HG03520 (cell line): ENCODE results near the gene TMEFF1.
"Not testable (repeated sequence)": the region's sequence is repeated elsewhere in the genome, so short reads cannot be mapped to it uniquely, and the experiment has no call there.

Experiments
- ATAC-seq: cut with Tn5 transposase; IDR thresholded peaks from one replicate; pipeline ENCODE4 v1.9.1; 2021; ENCODE audit warnings: mild to moderate bottlenecking, moderate library complexity; ENCODE audit not compliant: unreplicated experiment

Gene TMEFF1

GRCh38 chr9:100472788-100473275 is at the start of gene TMEFF1:
Gene TMEFF1, plus strand, starts transcription at chr9:100473149. Its CDS starts 396 bp downstream, at chr9:100473545.
- peak; percentile 40 for ATAC-seq

DNA sequence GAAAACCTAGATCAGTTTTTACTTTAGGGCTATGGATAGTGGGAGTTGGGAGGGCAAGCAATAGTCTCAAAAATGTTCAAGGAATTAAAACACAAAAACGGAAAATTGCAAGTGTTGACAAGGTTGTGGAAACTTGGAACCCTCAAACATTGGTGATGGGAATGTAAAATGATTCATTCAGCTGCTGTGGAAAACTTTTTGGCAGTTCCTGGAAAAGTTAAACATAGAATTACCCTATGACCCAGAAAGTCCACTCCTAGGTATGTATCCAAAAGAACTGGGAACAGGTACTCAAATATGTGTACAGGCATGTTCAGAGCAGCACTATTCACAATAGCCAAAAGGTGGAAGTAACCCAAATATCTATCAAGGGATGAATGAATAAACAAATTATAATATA is 47.2 kb upstream of the TMEFF1 start:
- no peak for ATAC-seq

GRCh38 chr9:100426189-100426529 is 46.8 kb upstream of the TMEFF1 start:
- no peak for ATAC-seq

DNA sequence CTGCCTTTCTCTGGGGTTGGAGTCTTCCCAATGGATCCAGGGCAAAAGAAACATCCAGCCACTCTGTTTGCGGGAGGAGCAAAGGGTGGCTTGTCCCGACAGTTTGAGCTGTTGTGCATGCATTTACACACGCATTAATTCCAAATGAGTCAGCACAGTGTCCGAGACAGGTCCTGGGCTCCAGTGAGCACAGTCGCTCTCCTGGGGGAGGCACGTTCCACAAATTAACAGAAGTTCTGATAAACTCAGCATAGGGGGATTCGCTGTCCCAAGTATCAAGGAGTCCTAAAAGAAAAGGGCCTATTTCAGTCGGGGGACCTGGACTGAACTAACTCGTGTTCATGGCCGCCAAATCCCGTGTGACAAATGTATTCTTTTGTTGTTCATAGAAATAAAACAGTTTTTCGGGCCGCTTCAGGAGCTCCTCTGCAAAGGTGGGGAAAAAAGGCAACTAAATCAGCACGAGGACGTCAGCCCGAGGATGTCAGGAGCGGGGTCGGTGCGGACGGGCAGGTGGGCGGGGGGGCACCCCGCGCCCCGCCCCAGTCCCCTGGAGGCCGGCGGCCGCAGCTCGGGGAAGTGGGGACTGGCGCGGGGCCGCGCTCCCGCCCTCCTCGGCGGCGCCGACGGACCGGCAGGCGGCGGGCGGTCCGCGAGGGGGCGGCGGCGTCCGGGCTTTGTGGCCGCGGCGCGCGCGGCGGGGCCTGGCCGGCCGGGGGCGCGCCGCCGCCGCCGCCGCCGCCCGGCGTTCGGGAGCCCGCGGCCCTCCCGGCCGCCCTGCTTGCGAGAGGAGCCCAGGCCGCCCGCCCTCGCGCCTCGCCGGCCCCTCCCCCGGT is 46.2 kb upstream of the TMEFF1 start, which contains the start of gene MSANTD3:
Gene MSANTD3, plus strand, starts transcription at position 614 of the 836 bp plus-strand sequence. CDS start 14,796 bp downstream, outside the sequence.
- peak; percentile 70 for ATAC-seq

- peak; percentile 45 for ATAC-seq
Measured at GRCh38 chr9:100427366-100428263, 45.3 kb upstream of the TMEFF1 start.

- no peak for ATAC-seq
Measured at GRCh38 chr9:100428871-100429654, 43.9 kb upstream of the TMEFF1 start.

- no peak for ATAC-seq
Measured at GRCh38 chr9:100430286-100430940, 42.5 kb upstream of the TMEFF1 start.

DNA sequence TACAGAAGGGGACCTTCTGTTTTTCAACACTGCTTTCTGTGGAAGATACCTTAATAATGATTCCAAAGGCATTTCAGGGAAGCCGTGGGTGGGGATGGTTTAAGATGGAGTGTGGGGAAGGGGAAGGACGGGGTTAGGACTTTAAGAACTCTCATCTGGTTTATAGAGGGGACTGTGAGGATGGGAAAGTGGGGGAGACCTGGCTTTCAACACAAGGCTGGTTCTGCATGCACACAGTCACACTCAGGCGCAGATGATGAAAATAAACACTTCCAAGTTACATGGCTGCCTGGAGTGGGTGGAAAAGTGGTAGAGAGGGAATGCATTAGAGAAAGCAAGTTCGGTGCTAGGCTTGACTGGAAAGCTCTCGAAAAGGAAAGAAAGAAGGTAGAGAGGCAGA is 41.1 kb upstream of the TMEFF1 start:
- no peak for ATAC-seq

- no peak for ATAC-seq
Measured at GRCh38 chr9:100432736-100433135, 40.2 kb upstream of the TMEFF1 start.

- ATAC-seq: no peak
Measured at GRCh38 chr9:100436571-100436970, 36.4 kb upstream of the TMEFF1 start.

- peak; percentile 77 for ATAC-seq
Measured at GRCh38 chr9:100437860-100438805, 34.8 kb upstream of the TMEFF1 start.

GRCh38 chr9:100440071-100440470 is 32.9 kb upstream of the TMEFF1 start:
- ATAC-seq: no peak

GRCh38 chr9:100440487-100440886 is 32.5 kb upstream of the TMEFF1 start:
- not testable (repeated sequence) for ATAC-seq

DNA sequence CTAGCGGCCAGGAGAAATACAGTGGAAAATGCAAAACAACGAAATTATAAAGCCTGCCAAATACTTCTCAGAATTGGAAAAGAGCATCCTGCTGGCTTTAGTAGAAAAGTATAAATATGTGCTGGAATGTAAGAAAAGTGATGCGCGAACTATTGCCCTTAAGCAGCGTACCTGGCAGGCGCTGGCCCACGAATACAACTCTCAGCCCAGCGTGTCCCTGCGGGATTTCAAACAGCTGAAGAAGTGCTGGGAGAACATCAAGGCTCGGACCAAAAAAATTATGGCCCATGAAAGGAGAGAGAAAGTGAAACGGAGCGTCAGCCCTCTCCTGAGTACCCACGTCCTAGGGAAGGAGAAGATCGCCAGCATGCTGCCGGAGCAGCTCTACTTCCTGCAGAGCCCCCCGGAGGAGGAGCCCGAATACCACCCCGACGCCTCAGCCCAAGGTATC is 31.0 kb upstream of the TMEFF1 start:
- ATAC-seq: no peak

GRCh38 chr9:100443781-100444768 is 28.9 kb upstream of the TMEFF1 start:
- ATAC-seq: no peak

DNA sequence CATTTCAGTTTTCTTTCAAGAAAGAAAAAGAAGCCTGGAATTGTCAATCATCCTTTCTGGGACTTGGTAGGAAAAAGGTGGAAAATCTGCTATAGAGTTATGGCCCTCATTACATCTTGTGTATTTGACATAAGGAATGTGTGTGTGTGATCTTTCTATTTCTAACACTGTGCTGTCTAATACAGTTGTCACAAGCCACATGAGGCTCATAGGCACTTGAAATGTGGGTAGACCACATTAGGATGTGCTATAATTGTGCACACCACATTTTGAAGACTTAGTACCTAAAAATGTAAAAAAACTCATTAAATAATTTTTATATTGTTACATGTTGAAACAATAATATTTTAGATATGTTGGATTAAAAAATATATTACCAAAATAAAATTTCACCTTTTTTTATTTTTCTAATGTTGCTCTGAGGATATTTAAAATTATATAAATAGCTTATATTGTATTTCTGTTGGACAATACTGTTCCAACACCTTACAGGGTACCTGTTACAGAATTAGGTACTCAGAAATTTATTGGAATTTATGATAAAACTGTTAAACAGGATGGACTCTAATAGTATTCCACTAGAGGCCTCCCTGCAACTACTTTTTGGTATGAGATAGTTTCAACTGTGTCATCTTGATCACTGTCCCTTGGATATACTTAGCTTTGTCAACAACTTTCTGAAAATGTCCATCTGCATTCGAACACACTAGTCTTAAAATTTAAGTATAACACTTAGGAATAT is 27.6 kb upstream of the TMEFF1 start:
- ATAC-seq: no peak

GRCh38 chr9:100445903-100446549 is 26.9 kb upstream of the TMEFF1 start:
- ATAC-seq: no peak
